Subcutaneous abdominal adipose tissue (tissue), 5 donors: ENCODE data around the gene CYP19A1.
"Not testable (repeated sequence)": the region's sequence is repeated elsewhere in the genome, so short reads cannot be mapped to it uniquely, and the experiment has no call there.

Experiments used
- H3K27ac ChIP-seq: one replicate; pipeline ENCODE4 v1.7.0; 2013; ENCODE audit warnings: low read depth, mild to moderate bottlenecking, inconsistent platforms, low read length, moderate library complexity
- H3K27me3 ChIP-seq, 5 donors: one replicate each; pipeline ENCODE4 v1.7.0; 2013; ENCODE audit warnings: low read length in 5 of 5, inconsistent platforms in 1 of 5; ENCODE audit not compliant: control insufficient read depth in 5 of 5, insufficient read depth in 4 of 5
- H3K36me3 ChIP-seq, 5 donors: one replicate each; pipeline ENCODE4 v1.7.0; 2013; ENCODE audit warnings: low read length in 5 of 5; ENCODE audit not compliant: control insufficient read depth in 5 of 5, insufficient read depth in 5 of 5
- H3K4me1 ChIP-seq, 5 donors: one replicate each; pipeline ENCODE4 v1.7.0; 2013; ENCODE audit warnings: low read length in 5 of 5, mild to moderate bottlenecking in 3 of 5, moderate library complexity in 1 of 5; ENCODE audit not compliant: control insufficient read depth in 5 of 5, insufficient read depth in 5 of 5
- H3K4me3 ChIP-seq, 5 donors: one replicate each; pipeline ENCODE4 v1.7.0; 2013; ENCODE audit warnings: low read length in 5 of 5, low read depth in 1 of 5
- H3K9ac ChIP-seq, 5 donors: one replicate each; pipeline ENCODE4 v1.7.0; 2013; ENCODE audit warnings: low read length in 5 of 5, mild to moderate bottlenecking in 4 of 5, moderate library complexity in 3 of 5
- H3K9me3 ChIP-seq, 5 donors: one replicate each; pipeline ENCODE4 v1.7.0; 2013; ENCODE audit warnings: low read length in 5 of 5; ENCODE audit not compliant: control insufficient read depth in 5 of 5
- donor health status: healthy.
- donor health status: healthy.
- donor health status: healthy.
- donor health status: healthy.
- donor health status: healthy.

Gene CYP19A1

DNA sequence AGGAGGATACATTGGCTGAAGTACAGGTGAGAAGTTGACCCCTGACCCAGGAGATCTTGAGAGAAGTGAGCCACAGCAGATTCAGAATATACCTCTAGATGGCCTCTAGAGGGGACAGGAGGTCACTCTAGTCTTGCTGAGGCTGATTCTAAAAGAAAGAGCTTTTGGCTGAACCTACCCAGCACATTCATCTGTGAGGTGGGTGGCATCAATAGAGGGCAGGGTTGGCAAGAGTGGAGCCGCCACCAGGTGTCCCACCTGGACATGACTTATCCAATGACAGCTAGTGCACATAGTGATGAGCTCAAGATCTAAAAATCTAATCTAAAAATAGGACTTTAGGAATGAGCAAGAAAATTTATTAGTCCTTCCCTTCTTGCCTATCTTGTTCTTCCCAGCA lies 51.6 kb downstream of the CYP19A1 start:
- Histone ChIP-seq H3K4me3 (no peak overlapping the region), H3K9ac (no peak overlapping the region), H3K9me3 (no peaks in the 10 kb centered on the region), H3K27ac (no peak overlapping the region), H3K4me1 (peaks cover 1 to 6% (median 4%) of the 10 kb centered on the region in 5 donors), H3K36me3 (no peaks in the 10 kb centered on the region), H3K27me3 (peaks cover 0 to 6% (median 0%) of the 10 kb centered on the region in 5 donors)

DNA sequence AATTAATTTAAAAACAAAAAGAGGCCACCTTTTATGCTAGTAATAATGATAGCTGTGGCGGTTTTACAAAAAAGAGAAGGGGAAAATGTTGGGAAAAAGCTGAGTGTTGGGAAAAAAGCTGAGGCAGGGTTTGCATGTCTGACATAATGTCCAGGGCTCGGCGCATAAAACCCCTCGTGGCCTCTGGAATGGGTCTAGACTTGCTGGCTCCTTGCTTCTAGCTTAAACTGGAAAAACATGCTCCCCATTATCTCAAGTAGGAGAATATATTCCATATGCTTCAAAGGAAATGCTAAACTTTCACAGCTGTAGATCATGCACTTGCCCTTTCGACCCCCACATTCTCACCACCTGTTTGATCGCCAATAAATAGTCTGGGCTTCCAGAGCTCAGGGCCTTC lies 53.0 kb downstream of the CYP19A1 start:
- Histone ChIP-seq H3K9me3 (no peaks in the 10 kb centered on the region), H3K4me3 (no peak overlapping the region), H3K9ac (no peak overlapping the region), H3K27ac (no peak overlapping the region), H3K4me1 (peaks cover 2 to 10% (median 8%) of the 10 kb centered on the region in 5 donors), H3K36me3 (no peaks in the 10 kb centered on the region), H3K27me3 (peaks cover 0 to 6% (median 0%) of the 10 kb centered on the region in 5 donors)

DNA sequence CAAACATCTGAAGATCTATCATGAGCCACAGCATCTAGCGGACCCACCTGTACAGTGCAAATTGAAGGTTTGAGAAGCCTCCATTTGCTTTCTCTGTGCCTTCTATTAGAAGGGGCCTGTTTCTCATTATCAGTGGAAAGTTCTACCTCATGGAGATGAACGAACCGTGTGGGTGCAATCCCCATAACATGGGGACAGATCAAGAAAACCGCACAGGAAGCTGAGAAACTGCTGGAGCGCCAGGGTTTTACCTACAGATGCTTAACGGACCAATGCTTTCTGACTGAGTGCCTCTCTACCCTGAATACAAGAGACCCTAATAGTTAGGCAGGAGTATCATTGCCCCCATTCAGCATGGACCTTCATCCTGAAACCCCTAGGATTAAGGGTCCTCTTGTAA lies 53.5 kb downstream of the CYP19A1 start:
- Histone ChIP-seq H3K4me1 (peaks cover 2 to 10% (median 8%) of the 10 kb centered on the region in 5 donors), H3K27me3 (peaks cover 0 to 6% (median 0%) of the 10 kb centered on the region in 5 donors), H3K9ac (no peak overlapping the region), H3K27ac (no peak overlapping the region), H3K36me3 (no peaks in the 10 kb centered on the region), H3K9me3 (no peaks in the 10 kb centered on the region), H3K4me3 (no peak overlapping the region)

DNA sequence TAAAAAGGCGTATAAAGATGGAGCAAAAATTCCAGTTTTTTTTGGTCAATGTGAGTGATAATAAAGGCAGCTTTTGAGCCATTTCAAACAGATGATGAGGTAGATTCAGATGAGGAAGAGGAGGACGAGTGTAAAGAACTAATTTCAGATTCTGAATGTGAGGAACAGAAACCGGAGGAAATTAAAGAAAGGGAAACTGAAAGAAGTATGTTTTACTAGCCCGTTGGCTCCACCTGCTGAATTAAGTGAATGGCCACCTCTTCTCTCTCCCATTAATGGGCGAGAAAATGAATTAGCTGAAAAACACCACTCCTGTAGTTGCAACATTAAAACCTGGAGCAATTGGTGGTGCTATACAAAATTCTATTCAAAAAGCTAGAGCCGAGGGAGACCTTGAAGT lies 55.4 kb downstream of the CYP19A1 start:
- Histone ChIP-seq H3K27ac (no peak overlapping the region), H3K9me3 (no peaks in the 10 kb centered on the region), H3K27me3 (peaks cover 0 to 2% (median 0%) of the 10 kb centered on the region in 5 donors), H3K36me3 (no peaks in the 10 kb centered on the region), H3K9ac (no peak overlapping the region), H3K4me3 (no peak overlapping the region), H3K4me1 (peaks cover 0 to 10% (median 8%) of the 10 kb centered on the region in 5 donors)

DNA sequence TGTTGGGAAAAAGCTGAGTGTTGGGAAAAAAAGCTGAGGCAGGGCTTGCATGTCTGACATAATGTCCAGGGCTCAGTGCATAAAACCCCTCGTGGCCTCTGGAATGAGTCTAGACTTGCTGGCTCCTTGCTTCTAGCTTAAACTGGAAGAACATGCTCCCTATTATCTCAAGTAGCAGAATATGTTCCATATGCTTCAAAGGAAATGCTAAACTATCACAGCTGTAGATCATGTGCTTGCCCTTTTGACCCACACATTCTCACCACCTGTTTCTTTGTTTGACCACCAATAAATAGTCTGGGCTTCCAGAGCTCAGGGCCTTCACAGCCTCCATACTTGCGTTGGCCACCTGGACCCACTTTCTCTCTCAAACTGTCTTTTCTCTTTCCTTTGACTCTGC lies 56.2 kb downstream of the CYP19A1 start:
- not testable (repeated sequence) for H3K9me3 ChIP-seq, H3K27me3 ChIP-seq, H3K4me1 ChIP-seq, H3K36me3 ChIP-seq, H3K9ac ChIP-seq, H3K4me3 ChIP-seq, H3K27ac ChIP-seq

GRCh38 chr15:51281368-51281967 lies 56.9 kb downstream of the CYP19A1 start:
- H3K9ac ChIP-seq: no peak overlapping the region
- H3K27ac ChIP-seq: no peak overlapping the region
- no peaks in the 10 kb centered on the region for H3K36me3 ChIP-seq
- no peaks in the 10 kb centered on the region for H3K9me3 ChIP-seq
- H3K4me3 ChIP-seq: no peak overlapping the region
- H3K27me3 ChIP-seq: peaks cover 0 to 2% (median 0%) of the 10 kb centered on the region in 5 donors
- H3K4me1 ChIP-seq: peaks cover 0 to 14% (median 10%) of the 10 kb centered on the region in 5 donors

DNA sequence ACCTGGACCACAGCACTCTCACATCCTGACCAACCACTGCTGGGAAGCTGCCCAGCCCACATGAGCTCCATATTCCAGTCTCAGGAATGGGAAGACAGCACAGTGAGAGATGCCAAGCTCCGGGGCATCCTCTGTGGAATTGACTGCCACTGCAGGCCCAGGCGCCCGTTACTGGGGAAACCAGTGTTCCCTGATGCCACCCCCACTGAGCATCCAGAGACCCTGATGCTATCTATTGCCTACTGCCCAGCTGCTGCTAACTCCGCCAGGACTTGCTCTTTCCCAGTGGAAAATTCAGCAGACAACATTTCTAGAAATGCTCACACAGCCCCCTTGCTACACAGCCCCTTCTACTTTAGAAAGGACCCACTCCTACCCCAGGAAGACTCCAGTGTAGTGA lies 57.6 kb downstream of the CYP19A1 start:
- Histone ChIP-seq H3K4me1 (peaks cover 0 to 14% (median 10%) of the 10 kb centered on the region in 5 donors), H3K4me3 (no peak overlapping the region), H3K27ac (no peak overlapping the region), H3K9me3 (no peaks in the 10 kb centered on the region), H3K27me3 (peaks cover 0 to 2% (median 0%) of the 10 kb centered on the region in 5 donors), H3K36me3 (no peaks in the 10 kb centered on the region), H3K9ac (no peak overlapping the region)

DNA sequence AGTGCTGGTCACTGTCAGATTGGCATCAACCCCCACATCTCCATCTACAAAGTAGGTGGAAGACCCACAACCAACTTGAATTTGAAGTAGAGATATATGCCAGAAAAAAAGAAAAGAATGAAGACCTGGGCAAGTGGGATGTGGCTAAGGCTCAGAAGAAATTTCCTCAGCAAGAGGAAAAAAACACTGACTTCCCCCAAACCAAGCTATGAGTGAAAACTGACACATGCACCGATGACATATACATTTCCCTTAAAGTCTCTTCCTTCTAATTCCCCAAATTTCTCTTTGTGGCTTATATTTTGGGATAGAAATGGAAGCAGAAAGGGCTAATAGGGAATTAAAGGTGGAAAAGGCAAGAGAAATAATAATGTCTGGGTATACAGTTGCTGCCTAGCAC lies 59.0 kb downstream of the CYP19A1 start:
- Histone ChIP-seq H3K9ac (no peak overlapping the region), H3K36me3 (no peaks in the 10 kb centered on the region), H3K9me3 (no peaks in the 10 kb centered on the region), H3K27me3 (peaks cover 0 to 7% (median 4%) of the 10 kb centered on the region in 5 donors), H3K4me1 (peaks cover 0 to 14% (median 10%) of the 10 kb centered on the region in 5 donors), H3K27ac (no peak overlapping the region), H3K4me3 (no peak overlapping the region)

GRCh38 chr15:51277101-51277500 lies 61.3 kb downstream of the CYP19A1 start:
- H3K36me3 ChIP-seq: no peaks in the 10 kb centered on the region
- no peaks in the 10 kb centered on the region for H3K9me3 ChIP-seq
- no peak overlapping the region for H3K9ac ChIP-seq
- H3K27me3 ChIP-seq: peaks cover 0 to 13% (median 6%) of the 10 kb centered on the region in 5 donors
- no peak overlapping the region for H3K27ac ChIP-seq
- peaks cover 0 to 10% (median 7%) of the 10 kb centered on the region in 5 donors for H3K4me1 ChIP-seq
- H3K4me3 ChIP-seq: no peak overlapping the region

DNA sequence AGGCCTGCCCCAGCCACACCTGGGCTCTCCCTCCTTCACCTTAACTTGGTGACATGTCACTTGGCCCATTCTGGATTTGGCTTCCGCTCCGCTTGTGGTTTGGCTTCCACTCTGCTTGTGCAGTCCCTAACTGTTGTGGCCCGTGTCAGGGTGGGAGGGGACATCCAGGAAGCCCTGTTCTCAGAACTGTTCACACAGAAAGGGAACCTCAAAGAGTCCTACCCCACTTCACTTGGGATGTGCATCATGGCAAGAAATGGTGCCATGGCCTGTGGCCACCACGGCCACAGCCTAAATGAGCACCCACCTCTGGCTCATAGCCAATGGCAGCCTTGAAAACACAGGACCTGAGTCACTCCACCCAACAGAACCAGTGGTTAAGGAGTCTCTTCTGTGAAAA lies 63.4 kb downstream of the CYP19A1 start:
- no peak overlapping the region for H3K4me3 ChIP-seq
- H3K9me3 ChIP-seq: no peaks in the 10 kb centered on the region
- H3K27ac ChIP-seq: no peak overlapping the region
- H3K36me3 ChIP-seq: no peaks in the 10 kb centered on the region
- peaks cover 0 to 6% (median 0%) of the 10 kb centered on the region in 5 donors for H3K4me1 ChIP-seq
- no peak overlapping the region for H3K9ac ChIP-seq
- peaks cover 0 to 10% (median 6%) of the 10 kb centered on the region in 5 donors for H3K27me3 ChIP-seq
